Stimulated activated CD8-positive, alpha-beta memory T cell treated with anti-CD3 and anti-CD28 coated beads, Interleukin-2, amount 100 ng/mL, for 1 hour (primary cell): ENCODE data around the gene OR4D9.

Experiments used
- DNase-seq, 2 donors: peaks; one replicate each; pipeline ENCODE4 v3.0.0-alpha.2; 2020; ENCODE audit warnings: low read depth in 2 of 2

OR4D9 gene

GRCh38 chr11:59550842-59551658 lies 39.7 kb downstream of the OR4D9 start:
- DNase-seq: peak; percentile 49 to 53

GRCh38 chr11:59551659-59552521 lies 40.6 kb downstream of the OR4D9 start:
- DNase-seq: no peak

GRCh38 chr11:59552844-59553243 lies 41.5 kb downstream of the OR4D9 start:
- DNase-seq: no peak

- DNase-seq: no peak
Measured at GRCh38 chr11:59553323-59553722, 42.0 kb downstream of the OR4D9 start.

GRCh38 chr11:59555601-59556114 lies 44.3 kb downstream of the OR4D9 start:
- DNase-seq: no peak

GRCh38 chr11:59556115-59556916 lies 45.0 kb downstream of the OR4D9 start:
- peak in 1 of 2 donors; percentile 16 for DNase-seq

- DNase-seq: no peak
Measured at GRCh38 chr11:59556917-59557348, 45.6 kb downstream of the OR4D9 start.

- DNase-seq: no peak
Measured at GRCh38 chr11:59558270-59558643, 46.9 kb downstream of the OR4D9 start.

DNA sequence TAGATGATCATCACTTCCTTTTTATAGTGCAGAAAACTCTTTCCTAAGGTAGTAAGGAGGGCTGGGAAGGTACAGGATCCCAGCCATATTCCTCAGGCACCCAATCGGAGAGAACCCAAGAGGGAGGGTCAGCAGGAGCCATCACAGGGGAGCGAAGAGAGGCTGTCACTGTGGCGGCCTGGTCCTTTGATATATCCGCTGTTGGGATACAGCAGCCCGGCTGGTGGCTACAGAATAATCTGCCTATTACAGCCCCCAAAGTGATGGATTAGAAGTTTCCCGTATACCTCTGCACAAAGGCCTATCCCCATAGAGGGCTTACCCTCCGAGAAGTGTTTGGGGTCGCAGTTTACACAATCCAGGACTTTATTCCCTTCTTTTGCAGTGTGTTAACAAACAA lies 48.5 kb downstream of the OR4D9 start:
- no peak for DNase-seq

DNA sequence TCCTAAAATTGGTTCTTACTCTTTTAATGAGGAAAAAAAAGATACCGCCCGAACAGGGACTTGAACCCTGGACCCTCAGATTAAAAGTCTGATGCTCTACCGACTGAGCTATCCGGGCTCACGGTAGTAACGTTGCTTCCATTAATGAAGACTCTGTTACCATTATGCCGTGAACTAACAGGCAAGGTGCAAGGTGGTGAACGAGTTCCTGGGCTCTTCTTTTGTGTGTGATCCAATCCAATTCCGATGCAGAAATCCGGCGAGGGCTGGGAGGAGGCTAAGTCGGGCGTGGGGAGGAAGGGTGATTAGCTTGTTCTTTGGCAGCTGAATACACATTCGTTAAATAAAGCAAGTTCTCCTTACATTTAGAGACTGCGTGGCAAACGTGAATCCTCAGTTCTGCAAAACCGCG lies 49.0 kb downstream of the OR4D9 start:
- DNase-seq: peak in 1 of 2 donors; percentile 31

DNA sequence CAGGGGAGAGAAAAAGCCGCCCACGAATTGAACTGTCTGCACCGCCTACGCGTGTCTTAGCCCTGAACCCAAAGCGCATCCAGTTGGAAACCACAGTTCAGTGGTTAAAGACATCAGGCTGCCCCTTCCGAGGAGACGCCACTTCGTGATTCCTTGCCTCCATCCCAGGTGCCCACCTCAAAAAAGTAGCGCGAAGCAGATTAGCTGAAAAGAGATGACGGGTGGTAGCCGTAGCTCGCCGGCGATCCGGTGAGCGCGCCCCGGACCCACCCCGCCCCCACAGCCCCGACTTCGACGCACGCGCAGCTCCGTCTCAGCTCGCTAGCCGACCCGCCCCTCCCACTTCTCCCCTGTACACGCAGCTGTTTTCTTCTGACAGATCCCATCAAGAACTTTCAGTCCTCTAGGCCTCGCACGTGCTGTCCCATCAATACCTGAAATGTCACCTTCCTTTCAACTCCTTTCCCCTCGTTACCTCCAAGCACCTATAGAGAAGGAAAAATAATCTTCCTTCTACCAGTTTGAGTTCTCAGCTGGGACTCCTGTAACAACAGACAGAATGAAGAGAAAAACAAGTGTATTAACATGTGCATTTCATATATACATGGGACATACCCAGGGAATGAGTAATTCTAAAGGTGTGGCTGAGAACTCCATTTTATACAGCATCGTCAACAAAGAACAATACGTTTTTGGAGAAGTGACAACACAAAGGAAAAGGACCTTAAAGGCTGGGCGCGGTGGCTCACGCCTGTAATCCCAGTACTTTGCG lies 49.5 kb downstream of the OR4D9 start:
- DNase-seq: peak; percentile 51 to 75

- no peak for DNase-seq
Measured at GRCh38 chr11:59562292-59562691, 51.0 kb downstream of the OR4D9 start.
